HCEC 1CT (cell line): ENCODE data around the gene TGFBRAP1.
A peak's percentile ranks its signal among the peaks of the same experiment; 100 is the strongest.

ENCODE experiments used
- DNase-seq: peaks from one replicate; pipeline ENCODE4 v3.0.0-alpha.2; 2017

The TGFBRAP1 gene

DNA sequence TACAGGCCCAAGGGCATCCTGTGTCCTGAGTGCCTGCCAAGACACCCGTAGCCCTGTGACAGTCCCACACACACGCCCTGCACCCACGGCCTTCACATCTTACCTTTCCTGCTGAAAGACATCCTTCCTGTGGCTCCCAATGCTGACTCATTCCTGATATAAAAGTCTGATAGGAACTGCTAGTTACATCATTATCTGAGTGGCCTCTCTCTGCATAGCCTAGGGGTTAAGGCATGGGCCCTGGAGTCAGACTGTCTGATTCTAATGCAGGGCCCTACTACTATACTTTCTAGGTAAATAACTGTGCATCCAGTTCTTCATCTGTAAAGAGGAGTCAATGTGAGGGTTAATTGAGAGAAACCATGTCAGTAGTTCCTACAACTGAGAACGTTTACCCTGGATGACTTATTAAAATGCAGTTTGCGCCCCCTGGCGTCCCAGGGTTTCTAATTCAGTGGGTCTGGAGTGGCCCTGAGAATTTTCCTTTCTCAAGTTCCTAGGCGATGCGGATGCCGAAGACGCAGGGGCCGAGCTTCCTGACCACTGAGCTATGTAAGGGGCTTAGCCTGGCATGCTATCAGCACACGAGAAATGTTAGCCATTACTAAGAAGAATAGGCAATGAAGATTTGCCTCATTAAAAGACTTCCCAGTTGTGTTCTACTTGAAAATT lies 94.0 kb downstream of the TGFBRAP1 start:
- peak; percentile 65 for DNase-seq

DNA sequence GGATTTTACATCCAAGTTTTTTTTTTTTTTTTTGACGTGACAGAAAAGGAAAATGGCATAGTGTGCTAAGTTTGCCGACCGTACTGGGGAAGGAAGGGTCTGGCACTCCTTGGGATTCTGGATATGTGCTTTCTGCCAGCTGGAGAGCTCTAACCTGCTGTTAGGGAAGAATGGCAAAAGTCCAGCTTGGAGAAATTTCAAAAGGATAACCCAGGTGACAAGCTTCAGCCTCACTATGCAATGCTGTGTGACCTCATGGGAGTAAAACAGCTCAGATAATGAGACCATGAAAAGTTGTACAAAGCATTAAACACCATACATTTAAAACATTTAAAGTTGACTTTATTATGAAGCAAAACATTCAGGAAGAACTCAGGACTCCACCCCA lies 98.3 kb downstream of the TGFBRAP1 start:
- no peak for DNase-seq

DNA sequence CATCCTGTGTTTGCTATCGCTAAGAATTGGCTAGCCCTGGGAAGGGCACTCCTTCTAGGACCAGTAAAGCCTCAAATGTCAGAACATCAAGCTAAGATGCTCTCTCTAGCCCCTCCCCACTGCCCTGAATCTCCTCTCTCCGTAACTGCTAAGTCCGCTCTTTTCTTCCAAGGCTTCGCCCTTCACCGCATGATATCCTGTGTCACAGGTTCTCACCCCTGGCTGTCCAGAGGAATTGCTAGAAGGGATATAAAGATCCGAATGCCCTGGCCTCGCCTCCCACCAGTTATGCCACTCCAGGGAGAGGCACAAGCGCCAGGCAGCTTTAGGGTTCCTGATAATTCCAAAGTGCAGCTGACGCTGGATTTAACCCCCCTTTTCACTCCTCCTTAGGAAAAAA lies 105.1 kb downstream of the TGFBRAP1 start:
- DNase-seq: no peak

DNA sequence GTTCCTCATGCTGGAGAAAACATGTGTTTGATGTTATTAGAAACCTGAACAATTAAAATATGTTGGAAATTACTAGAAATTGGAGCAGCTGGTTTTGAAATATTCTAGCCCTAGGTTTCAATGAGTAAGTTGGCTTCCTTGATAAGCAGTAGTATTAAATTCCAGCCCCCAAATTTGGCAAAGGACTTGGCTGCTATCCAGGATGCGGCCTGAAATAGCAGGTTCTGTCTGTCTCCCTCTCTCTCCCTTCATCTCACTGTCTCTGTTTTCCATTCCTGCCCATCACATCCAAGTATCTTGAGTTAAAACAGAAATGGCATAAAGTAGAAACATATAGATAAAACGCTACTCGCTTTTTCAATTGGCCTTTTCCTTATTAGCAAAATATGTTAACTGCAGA lies 108.9 kb downstream of the TGFBRAP1 start:
- DNase-seq: no peak

DNA sequence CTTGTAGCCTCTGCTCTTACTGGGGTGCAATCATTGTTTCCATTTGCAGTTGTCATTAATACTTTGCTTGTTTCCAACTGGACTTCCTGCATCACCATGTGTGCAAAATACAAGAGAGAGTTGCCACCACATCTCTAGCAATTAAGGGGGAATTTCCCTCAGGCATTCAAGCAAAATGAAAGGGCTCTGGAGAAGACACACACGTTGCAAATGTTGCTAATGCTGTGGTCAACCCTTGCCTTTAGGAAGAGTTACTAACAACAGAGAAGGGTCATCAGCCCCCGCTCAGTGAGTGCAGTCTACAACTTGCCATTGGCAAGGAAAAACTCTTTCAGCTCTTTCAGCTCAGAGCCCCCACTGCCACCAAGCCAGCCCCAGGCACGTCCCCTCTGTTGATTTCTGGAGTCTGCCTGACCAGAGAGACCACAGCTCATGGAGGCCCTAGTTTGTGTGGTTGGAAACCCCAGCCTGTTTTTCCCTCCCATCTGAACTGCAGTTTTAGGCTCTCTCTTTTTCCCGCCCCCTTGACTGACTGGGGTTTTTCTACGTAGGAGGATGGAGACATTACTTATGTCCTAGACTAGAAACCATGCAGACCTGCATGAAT lies 113.8 kb downstream of the TGFBRAP1 start:
- no peak for DNase-seq
